Transverse colon (tissue), 4 donors: ENCODE results near the gene CRB2. TPM values are rescaled to one million over a fixed set of nuclear protein-coding genes. Genes with fewer than 3 reads are reported as not detected.

Experiments
- DNase-seq: peaks from one replicate; pipeline ENCODE4 v3.0.0-alpha.2; 2019
- H3K27ac ChIP-seq, 4 donors: fragments of 200-600 bp; sonication (generic); 2 replicates each; pipeline ENCODE4 v1.5.1; 2016 to 2018; ENCODE audit warnings: inconsistent platforms in 4 of 4
- H3K27me3 ChIP-seq: fragments of 200-600 bp; sonication (generic); 2 replicates; pipeline ENCODE4 v1.5.1; 2017; ENCODE audit warnings: inconsistent platforms
- H3K36me3 ChIP-seq, 4 donors: fragments of 200-600 bp; sonication (generic); 2 replicates each; pipeline ENCODE4 v1.5.1; 2017 to 2019; ENCODE audit warnings: inconsistent platforms in 4 of 4
- H3K4me1 ChIP-seq, 4 donors: fragments of 200-600 bp; sonication (generic); 2 replicates each; pipeline ENCODE4 v1.5.1; 2017 to 2020; ENCODE audit warnings: inconsistent platforms in 4 of 4
- H3K4me3 ChIP-seq, 4 donors: fragments of 200-600 bp; sonication (generic); 1 replicate in 1 of 4; 2 replicates in 3 of 4; pipeline versions ENCODE4 v1.5.1 to v1.6.1; 2017 to 2019; ENCODE audit warnings: inconsistent platforms in 4 of 4
- H3K9me3 ChIP-seq, 2 donors: fragments of 200-600 bp; sonication (generic); 2 replicates each; pipeline ENCODE4 v1.5.1; 2017 to 2019; ENCODE audit warnings: inconsistent platforms in 2 of 2
- EP300 ChIP-seq: sonication (generic); formaldehyde crosslinking; IDR thresholded peaks from one replicate; pipeline ENCODE4 v1.6.1; 2017; ENCODE audit warnings: antibody characterized with exemption, low read depth
- POLR2A ChIP-seq: fragments of 450-650 bp; IDR thresholded peaks from one replicate; pipeline ENCODE4 v1.6.1; 2016; ENCODE audit warnings: antibody characterized with exemption, mild to moderate bottlenecking, moderate library complexity
- POLR2AphosphoS5 ChIP-seq, 3 donors: sonication (generic); formaldehyde crosslinking; IDR thresholded peaks; one replicate each; pipeline ENCODE4 v1.6.1; 2016; ENCODE audit warnings: antibody characterized with exemption in 3 of 3
- WGBS, 2 donors: methylation state at CpG; one replicate each; pipeline ENCODE4 v1.1.5; 2018; ENCODE audit warnings: low coverage in 1 of 2; 5-methylcytosine and 5-hydroxymethylcytosine counted together
- in situ Hi-C, 4 donors: fragments of 200-750 bp; cut with MboI; loops; one replicate each; pipeline versions ENCODE4 v1.15.0 to v1.15.1; 2017; ENCODE audit warnings: low sequenced_read_pairs in 3 of 4, low pct_ligation_motif_present in 1 of 4, low pct_unique_long_range_greater_than_20kb in 1 of 4
- intact Hi-C: fragments of 100-400 bp; cut with DNase I; formaldehyde crosslinking; loops from one replicate; pipeline ENCODE4 v1.15.1; 2023; ENCODE audit warnings: low total_unique reads
- total RNA-seq, 4 donors: library from RNA; depleted of rRNA; stranded (reverse); fragments of >200 nt; gene quantifications; one replicate each; pipeline ENCODE4 v1.1.0, GENCODE V29; 2016
- TF ChIP-seq, protein P1 (sequence below), 5 experiments: fragments of 200-600 bp in 3 of 5; fragments of 450-650 bp in 2 of 5; sonication (generic) in 3 of 5; IDR thresholded peaks; 1 replicate in 2 of 5; 2 replicates in 3 of 5; pipeline ENCODE4 v1.5.1; 2016 to 2017; ENCODE audit warnings: antibody characterized with exemption in 5 of 5, inconsistent platforms in 3 of 5, mild to moderate bottlenecking in 2 of 5, moderate library complexity in 1 of 5

CRB2 gene
- total RNA-seq, 4 donors from 2014 or later = 0.32 to 0.82 (median 0.75) TPM; not detected in 1

DNA sequence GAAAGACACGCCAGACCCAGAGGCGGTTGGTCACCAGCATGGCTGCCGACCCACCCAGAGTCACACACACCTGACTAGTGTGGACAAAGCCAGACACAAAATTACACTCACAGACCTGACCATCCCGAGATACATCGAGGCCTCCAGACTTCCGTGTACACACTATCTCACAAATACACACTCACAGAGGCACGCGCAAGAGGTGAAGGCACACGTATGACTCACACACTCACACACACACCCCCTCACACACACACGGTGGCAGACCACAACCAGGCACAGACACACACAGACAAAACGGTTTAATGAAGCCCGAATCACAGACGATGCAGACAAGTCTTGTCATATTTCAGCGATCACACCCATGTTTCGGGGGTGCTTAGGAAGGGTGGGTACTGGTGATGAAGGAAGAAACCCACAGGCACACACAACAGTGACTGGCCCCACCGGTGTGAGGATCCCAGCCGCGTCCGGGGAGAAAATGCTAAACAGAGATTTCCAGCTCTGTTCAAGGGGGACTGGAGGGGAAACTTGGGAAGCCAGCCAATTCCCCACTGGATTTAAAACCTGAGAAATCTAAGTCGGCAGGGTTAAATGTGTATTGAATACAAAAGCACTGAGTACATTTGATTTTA lies 51.3 kb downstream of the CRB2 start:
- H3K9me3 ChIP-seq = no peaks in the 10 kb centered on the region
- WGBS, 2 donors = 86 to 90% methylated on average over 11 to 20 of the region's 20 CpGs

GRCh38 chr9:123408313-123409262 lies 52.6 kb downstream of the CRB2 start:
- DNase-seq = no peak
- H3K36me3 ChIP-seq = no peaks in the 10 kb centered on the region
- 98 to 100% methylated on average over 1 to 10 of the region's 10 CpGs for WGBS, 2 donors
- no peaks in the 10 kb centered on the region for H3K27me3 ChIP-seq
- H3K9me3 ChIP-seq = no peaks in the 10 kb centered on the region
- in situ Hi-C loops = loop anchor here in 3 of 4 donors (25.0 kb wide), 1 partner anchor 629 kb away; no protein-coding TSS in a partner anchor
- intact Hi-C loops = no loop called here
- no peak overlapping the region for H3K27ac ChIP-seq
- no peak overlapping the region for H3K4me3 ChIP-seq
- TF ChIP-seq, protein P1, sequence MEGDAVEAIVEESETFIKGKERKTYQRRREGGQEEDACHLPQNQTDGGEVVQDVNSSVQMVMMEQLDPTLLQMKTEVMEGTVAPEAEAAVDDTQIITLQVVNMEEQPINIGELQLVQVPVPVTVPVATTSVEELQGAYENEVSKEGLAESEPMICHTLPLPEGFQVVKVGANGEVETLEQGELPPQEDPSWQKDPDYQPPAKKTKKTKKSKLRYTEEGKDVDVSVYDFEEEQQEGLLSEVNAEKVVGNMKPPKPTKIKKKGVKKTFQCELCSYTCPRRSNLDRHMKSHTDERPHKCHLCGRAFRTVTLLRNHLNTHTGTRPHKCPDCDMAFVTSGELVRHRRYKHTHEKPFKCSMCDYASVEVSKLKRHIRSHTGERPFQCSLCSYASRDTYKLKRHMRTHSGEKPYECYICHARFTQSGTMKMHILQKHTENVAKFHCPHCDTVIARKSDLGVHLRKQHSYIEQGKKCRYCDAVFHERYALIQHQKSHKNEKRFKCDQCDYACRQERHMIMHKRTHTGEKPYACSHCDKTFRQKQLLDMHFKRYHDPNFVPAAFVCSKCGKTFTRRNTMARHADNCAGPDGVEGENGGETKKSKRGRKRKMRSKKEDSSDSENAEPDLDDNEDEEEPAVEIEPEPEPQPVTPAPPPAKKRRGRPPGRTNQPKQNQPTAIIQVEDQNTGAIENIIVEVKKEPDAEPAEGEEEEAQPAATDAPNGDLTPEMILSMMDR (IDR thresholded peaks at IDR 0.05) = no peak
- TF ChIP-seq POLR2A (no peak), POLR2AphosphoS5 (IDR thresholded peaks at IDR 0.05) (no peak), EP300 (no peak)
- no peaks in the 10 kb centered on the region for H3K4me1 ChIP-seq

More for the DNA sequence above, 51.3 kb downstream of the CRB2 start:
- H3K36me3 ChIP-seq = no peaks in the 10 kb centered on the region
- no peaks in the 10 kb centered on the region for H3K4me1 ChIP-seq
- intact Hi-C loops = no loop called here
- H3K27ac ChIP-seq = no peak overlapping the region
- H3K27me3 ChIP-seq = no peaks in the 10 kb centered on the region
- DNase-seq = no peak
- no peak for TF ChIP-seq EP300
- no peak for TF ChIP-seq POLR2AphosphoS5 (IDR thresholded peaks at IDR 0.05)
- TF ChIP-seq, protein P1 (IDR thresholded peaks at IDR 0.05) = no peak
- TF ChIP-seq POLR2A = no peak
- no peak overlapping the region for H3K4me3 ChIP-seq
- in situ Hi-C loops = loop anchor here in 3 of 4 donors (25.0 kb wide), 1 partner anchor 630 kb away; no protein-coding TSS in a partner anchor

DNA sequence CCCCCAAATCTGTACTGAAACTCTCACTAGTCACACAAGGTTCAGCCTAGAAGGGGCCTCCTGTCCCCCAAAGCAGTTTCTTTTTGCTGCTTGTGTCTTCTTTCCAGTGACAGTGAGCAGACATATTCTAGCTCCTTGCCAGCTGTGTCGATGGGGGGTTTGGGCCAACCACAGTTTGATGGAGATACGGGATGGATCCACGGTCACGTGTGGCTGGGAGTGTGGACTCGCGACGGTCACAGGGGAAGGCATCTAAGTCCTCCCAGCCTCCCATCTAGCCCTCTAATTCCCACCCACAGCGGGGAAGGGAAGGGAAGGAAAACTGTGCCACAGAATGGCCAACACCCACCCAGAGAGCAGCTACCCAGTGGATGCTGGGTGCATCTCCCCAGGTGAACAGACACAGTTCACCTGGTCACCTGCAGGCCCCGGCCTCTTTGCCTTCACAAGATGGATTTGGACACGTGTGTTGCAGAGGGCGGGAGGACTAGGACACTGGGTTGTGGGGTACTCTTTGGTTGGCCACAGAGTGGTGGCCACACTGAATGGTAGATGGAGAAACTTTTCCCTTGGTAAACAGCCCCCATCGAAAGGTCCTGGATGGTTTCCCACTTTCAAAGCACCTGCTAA lies 54.4 kb downstream of the CRB2 start:
- intact Hi-C loops = no loop called here
- Histone ChIP-seq H3K27ac (no peak overlapping the region), H3K36me3 (no peaks in the 10 kb centered on the region), H3K4me3 (no peak overlapping the region), H3K27me3 (no peaks in the 10 kb centered on the region), H3K9me3 (no peaks in the 10 kb centered on the region), H3K4me1 (no peaks in the 10 kb centered on the region)
- in situ Hi-C loops = loop anchor here in 3 of 4 donors (25.0 kb wide), 1 partner anchor 627 kb away; no protein-coding TSS in a partner anchor
- DNase-seq = no peak
- TF ChIP-seq, protein P1 (IDR thresholded peaks at IDR 0.05) = no peak
- TF ChIP-seq EP300 (no peak), POLR2AphosphoS5 (IDR thresholded peaks at IDR 0.05) (no peak), POLR2A (no peak)
- WGBS, 2 donors = 71 to 86% methylated on average over 2 to 12 of the region's 12 CpGs

DNA sequence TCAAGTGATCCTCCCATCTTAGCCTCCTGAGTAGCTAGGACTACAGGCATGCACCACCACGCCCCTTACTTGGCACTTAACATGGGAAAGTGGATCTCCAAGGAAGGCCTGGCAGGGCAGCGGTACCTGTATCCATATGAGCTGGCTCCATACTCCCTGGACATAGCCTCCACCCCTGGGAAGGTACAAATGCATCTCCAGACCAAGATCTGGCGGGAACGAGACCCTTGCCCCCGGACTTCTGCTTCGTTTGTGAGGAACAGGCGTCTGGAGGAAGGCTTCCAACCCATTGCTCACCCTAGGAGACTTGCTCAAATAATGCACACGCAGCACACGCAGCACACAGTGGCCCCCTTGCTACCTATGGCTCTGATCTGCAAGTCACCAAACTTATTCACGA lies 55.2 kb downstream of the CRB2 start:
- DNase-seq = no peak
- no peaks in the 10 kb centered on the region for H3K4me1 ChIP-seq
- no peaks in the 10 kb centered on the region for H3K36me3 ChIP-seq
- no peaks in the 10 kb centered on the region for H3K9me3 ChIP-seq
- no peak overlapping the region for H3K4me3 ChIP-seq
- in situ Hi-C loops = loop anchor here in 3 of 4 donors (25.0 kb wide), 1 partner anchor 626 kb away; no protein-coding TSS in a partner anchor
- intact Hi-C loops = no loop called here
- no peak for TF ChIP-seq POLR2A
- TF ChIP-seq, protein P1 (IDR thresholded peaks at IDR 0.05) = no peak
- TF ChIP-seq EP300 = no peak
- no peak for TF ChIP-seq POLR2AphosphoS5 (IDR thresholded peaks at IDR 0.05)
- H3K27me3 ChIP-seq = no peaks in the 10 kb centered on the region
- 95 to 100% methylated on average over 2 to 10 of the region's 10 CpGs for WGBS, 2 donors
- no peak overlapping the region for H3K27ac ChIP-seq
